Amniotic epithelial cell (primary cell): ENCODE measurements around the gene BET1.
"Not testable (repeated sequence)": the region's sequence is repeated elsewhere in the genome, so short reads cannot be mapped to it uniquely, and the experiment has no call there.

Experiments
- DNase-seq: peaks from one replicate; pipeline ENCODE4 v3.0.0-alpha.2; 2010; ENCODE audit warnings: low read depth

BET1 gene, protein sequence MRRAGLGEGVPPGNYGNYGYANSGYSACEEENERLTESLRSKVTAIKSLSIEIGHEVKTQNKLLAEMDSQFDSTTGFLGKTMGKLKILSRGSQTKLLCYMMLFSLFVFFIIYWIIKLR

GRCh38 chr7:94004024-94004951 is at the start of gene BET1:
TSS of gene BET1 (minus strand) at chr7:94004355. CDS start at chr7:94004216, 139 bp downstream.
- peak; percentile 96 for DNase-seq

GRCh38 chr7:94053532-94053931 is 49.4 kb upstream of the BET1 start:
- DNase-seq, result no peak

DNA sequence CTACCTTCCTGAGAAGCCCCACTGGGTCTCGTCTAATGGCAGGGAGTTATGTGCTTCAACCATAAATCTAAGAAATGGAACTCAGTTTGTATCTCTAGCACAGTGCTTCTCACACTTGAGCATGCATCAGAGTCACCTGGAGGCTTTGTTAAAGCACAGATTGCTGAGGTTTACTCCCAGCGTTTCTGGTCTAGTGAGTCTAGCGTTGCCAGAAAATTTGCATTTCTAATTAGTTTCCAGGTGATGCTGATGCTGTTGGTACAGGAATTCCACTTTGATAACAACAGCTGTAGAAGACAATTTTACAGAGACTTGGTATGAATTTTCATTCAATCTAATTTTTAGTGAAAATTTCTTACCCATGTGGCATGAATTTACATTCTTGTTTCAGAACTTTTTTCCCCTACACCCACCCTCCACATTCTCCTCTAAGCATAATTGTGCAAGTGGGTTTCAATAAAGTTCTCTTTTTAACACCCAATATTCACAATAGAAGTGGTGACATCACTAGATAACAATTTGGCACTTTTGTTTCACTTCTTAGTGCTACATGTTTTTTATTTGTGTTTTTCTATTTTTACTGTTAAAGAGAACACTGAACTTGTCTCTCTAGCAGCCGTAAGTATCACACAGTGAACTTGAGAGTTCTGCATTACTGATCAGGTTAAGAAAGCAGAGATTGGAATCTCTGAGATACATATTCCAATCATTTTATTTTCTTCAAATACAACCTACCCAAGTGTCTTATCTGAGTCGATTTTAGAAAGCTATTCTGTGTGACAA is 48.4 kb upstream of the BET1 start:
- no peak for DNase-seq

DNA sequence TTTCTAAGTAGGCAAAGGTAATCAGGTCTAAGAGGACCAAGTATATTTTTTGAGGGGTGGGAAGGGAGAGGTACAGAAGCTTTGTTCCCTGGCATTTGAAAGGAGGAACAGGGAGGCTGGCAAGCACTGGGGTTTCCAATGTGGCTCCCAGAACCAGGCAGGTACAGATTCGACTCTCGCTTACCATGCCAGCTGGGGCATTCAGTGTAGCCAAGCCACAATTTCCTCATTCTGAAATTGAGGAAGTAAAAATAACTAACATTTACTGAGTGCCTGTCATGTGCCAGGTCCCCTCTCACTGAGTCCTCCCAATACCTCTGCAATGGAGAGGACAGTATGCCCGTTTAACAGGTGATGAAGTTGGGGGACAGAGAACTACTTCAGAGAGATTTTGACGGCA is 45.9 kb upstream of the BET1 start:
- DNase-seq, result no peak

GRCh38 chr7:94049615-94050014 is 45.5 kb upstream of the BET1 start:
- DNase-seq, result no peak

GRCh38 chr7:94048755-94049154 is 44.6 kb upstream of the BET1 start:
- no peak for DNase-seq

DNA sequence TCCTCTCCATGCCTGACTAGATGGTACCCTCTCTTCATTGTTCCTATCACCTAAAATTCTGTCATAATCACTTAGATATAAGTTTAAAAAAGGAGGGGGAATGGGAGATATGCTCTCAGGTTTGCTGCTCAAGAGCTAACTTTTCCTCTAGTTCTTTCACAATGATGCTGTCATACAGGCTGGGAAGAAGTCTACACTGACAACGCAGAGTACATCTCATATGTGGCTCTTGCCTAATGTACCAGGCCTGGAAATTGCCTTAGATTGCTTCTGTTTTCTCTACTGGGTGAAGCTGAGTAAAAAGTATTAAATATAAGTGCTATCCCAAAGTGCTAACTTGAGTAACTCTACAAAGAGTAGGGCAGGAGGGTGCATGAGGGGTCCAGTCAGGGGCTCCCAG is 43.8 kb upstream of the BET1 start:
- DNase-seq, result no peak

DNA sequence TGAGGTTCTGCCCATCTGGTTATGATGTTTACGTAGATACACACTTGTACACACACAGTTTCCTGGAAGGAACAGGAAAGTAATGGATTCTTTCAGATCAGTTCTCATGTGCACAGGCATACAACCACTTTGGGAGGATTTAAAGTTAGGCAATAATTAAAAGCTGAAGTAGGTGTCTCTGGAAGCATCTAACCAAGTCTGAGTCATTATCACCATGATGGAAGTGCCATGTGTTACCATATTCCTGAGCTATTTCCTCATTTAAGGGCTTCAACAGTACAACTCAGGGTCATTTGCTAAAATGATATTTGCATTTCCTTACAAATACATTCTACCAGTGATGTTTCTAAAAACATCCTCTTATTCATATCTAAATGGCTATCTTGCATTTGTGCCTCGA is 41.4 kb upstream of the BET1 start:
- no peak for DNase-seq

GRCh38 chr7:94044806-94045205 is 40.7 kb upstream of the BET1 start:
- no peak for DNase-seq

DNA sequence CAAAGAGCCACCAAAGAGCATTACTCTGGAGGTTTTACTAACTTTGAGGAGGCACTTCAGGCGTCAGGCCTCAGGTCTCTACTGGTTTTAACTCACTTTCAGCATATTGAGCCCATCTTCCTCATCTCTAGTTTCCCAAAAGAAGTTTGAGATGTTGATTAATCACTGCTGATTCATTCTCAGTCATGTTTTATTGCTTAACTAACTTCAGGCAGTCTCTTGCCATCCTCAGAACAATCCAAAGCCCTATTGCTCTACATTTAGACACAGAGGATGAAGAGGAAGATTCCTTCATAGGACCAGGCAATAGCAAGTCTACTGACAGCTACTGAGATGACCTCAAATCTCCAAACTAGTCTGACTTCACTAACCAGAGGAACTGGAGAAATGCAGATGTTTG is 39.1 kb upstream of the BET1 start:
- peak; percentile 59 for DNase-seq

DNA sequence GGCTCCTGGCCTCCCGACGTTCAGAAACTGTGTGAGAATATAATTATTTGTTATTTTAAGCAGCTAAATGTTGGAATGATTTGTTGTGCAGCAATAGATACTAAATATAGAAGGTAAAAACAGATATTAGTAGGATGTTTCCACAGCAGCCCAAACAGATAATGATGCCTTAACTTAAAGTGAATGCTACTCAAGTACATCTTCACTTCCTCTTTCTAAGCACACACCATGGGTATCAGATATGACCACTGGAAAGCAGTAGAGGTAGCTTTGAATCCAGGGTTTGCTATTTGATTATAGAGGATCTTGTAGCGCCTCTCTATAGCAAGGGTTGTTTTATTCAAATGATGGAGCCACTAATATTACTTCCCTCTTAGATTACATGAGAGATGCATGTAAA is 38.2 kb upstream of the BET1 start:
- DNase-seq, result no peak

- DNase-seq, result peak; percentile 72
Observed at GRCh38 chr7:94041529-94041928, 37.4 kb upstream of the BET1 start.

DNA sequence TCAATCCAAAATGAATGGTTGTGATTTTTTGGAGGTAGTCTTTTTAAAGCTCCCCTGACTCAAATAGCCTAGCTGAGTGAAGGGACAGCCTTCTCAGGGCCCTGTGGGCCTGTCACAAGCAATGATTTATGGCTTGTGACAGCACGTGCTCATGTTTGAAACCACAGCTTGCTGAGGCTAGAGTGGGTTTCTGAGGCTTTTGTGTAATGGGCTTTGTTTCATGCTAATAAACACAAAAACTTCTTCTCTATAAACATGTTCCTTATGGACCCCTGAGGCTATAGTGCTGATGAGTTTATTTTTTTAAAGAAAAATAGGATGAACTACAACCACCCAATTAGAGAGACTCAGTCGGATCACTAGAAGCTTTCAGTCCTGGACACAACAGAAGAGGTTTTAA is 36.1 kb upstream of the BET1 start:
- DNase-seq, result no peak

DNA sequence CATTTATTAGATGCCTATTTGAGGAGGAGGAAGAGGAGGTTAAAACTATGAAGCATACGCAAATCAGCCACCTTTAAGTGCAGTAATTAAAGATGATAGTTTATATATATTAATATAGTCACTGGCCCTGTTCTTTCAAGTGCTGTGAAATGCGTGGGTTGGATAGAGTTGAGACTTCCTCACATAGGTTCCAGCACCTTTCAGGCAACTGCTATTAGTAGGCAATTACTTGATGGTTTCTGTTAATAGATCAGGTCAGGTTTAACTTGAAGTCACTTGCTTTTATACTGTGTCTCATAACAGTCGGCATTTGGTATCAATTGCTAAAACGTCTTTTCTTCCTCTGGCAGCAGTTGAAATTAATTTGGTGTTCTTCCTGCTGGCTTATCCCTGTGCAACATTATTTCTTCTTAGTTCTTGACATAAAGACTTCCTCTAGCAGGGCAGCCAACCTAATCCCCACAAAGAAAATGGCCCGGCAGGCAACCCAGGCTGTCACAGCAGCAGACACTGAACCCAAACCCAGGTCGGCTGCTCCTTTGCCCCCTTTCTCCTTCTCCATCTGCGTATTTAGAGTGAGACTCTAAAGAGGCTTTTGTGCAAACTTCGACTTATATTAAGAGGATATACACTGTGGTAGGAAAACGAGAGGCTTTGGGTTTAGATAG is 35.3 kb upstream of the BET1 start:
- DNase-seq, result no peak

GRCh38 chr7:94031865-94032264 is 27.7 kb upstream of the BET1 start:
- no peak for DNase-seq

- no peak for DNase-seq
Observed at GRCh38 chr7:94030634-94031033, 26.5 kb upstream of the BET1 start.

GRCh38 chr7:94029976-94030375 is 25.8 kb upstream of the BET1 start:
- no peak for DNase-seq

- peak; percentile 55 for DNase-seq
Observed at GRCh38 chr7:94028768-94029167, 24.6 kb upstream of the BET1 start.

- not testable (repeated sequence) for DNase-seq
Observed at GRCh38 chr7:94026619-94027018, 22.5 kb upstream of the BET1 start.

GRCh38 chr7:94022550-94022949 is 18.4 kb upstream of the BET1 start:
- DNase-seq, result peak; percentile 27

GRCh38 chr7:94016786-94017185 is 12.6 kb upstream of the BET1 start:
- no peak for DNase-seq

- DNase-seq, result no peak
Observed at GRCh38 chr7:94015538-94015937, 11.4 kb upstream of the BET1 start.
